ENCODE results near the gene FAM53B. TPM values are rescaled to one million over a fixed set of nuclear protein-coding genes. Genes with fewer than 3 reads are reported as not detected.
A peak's percentile ranks its signal among the peaks of the same experiment; 100 is the strongest.

The FAM53B gene
- total RNA-seq, 2 donors from 2014 or later = 43.3 to 45.2 TPM

GRCh38 chr10:124745673-124746072 lies 1.5 kb upstream of the FAM53B start:
- Histone ChIP-seq H3K27me3 (no peaks in the 10 kb centered on the region), H3K4me3 (no peak overlapping the region), H3K36me3 (no peaks in the 10 kb centered on the region), H3K9ac (ENCODE audit: low read depth in 2 of 2, low read length in 2 of 2) (peak overlapping the region in 1 of 2 donors; percentile 66), H3K27ac (peak overlapping the region; percentile 83), H3K4me1 (peaks cover 31% of the 10 kb centered on the region), H3K9me3 (no peaks in the 10 kb centered on the region)
- peak; percentile 31 for TF ChIP-seq CTCF (IDR thresholded peaks at IDR 0.05)
- peak; percentile 35 for DNase-seq
- intact Hi-C loops (cut with DNase I) = no loop called here

GRCh38 chr10:124745252-124745651 lies 1.1 kb upstream of the FAM53B start:
- Histone ChIP-seq H3K27me3 (no peaks in the 10 kb centered on the region), H3K27ac (peak overlapping the region; percentile 83), H3K4me1 (peaks cover 32% of the 10 kb centered on the region), H3K9me3 (no peaks in the 10 kb centered on the region), H3K4me3 (no peak overlapping the region), H3K36me3 (no peaks in the 10 kb centered on the region), H3K9ac (ENCODE audit: low read depth in 2 of 2, low read length in 2 of 2) (peak overlapping the region in 1 of 2 donors; percentile 66)
- no peak for TF ChIP-seq CTCF (IDR thresholded peaks at IDR 0.05)
- DNase-seq = no peak
- intact Hi-C loops (cut with DNase I) = no loop called here

GRCh38 chr10:124743191-124744101 lies 732 bp downstream of the FAM53B start:
- peaks cover 33% of the 10 kb centered on the region for H3K4me1 ChIP-seq
- TF ChIP-seq CTCF (IDR thresholded peaks at IDR 0.05) = no peak
- H3K27me3 ChIP-seq = no peaks in the 10 kb centered on the region
- H3K4me3 ChIP-seq = peak overlapping the region; percentile 65
- no peaks in the 10 kb centered on the region for H3K36me3 ChIP-seq
- H3K27ac ChIP-seq = peak overlapping the region; percentile 71
- DNase-seq = peak; percentile 48
- no peaks in the 10 kb centered on the region for H3K9me3 ChIP-seq
- intact Hi-C loops (cut with DNase I) = loop anchor here (2.0 to 5.0 kb wide), 3 partner anchors 96 to 213 kb away; no protein-coding TSS in a partner anchor
- H3K9ac ChIP-seq (ENCODE audit: low read depth in 2 of 2, low read length in 2 of 2) = peak overlapping the region; percentile 71 to 72

GRCh38 chr10:124742413-124743190 lies 1.6 kb downstream of the FAM53B start:
- Histone ChIP-seq H3K9ac (ENCODE audit: low read depth in 2 of 2, low read length in 2 of 2) (peak overlapping the region; percentile 71 to 72), H3K27me3 (no peaks in the 10 kb centered on the region), H3K36me3 (no peaks in the 10 kb centered on the region), H3K4me3 (peak overlapping the region; percentile 65), H3K27ac (peak overlapping the region; percentile 71), H3K4me1 (peaks cover 33% of the 10 kb centered on the region), H3K9me3 (no peaks in the 10 kb centered on the region)
- TF ChIP-seq CTCF (IDR thresholded peaks at IDR 0.05) = no peak
- DNase-seq = peak; percentile 61
- intact Hi-C loops (cut with DNase I) = loop anchor here (2.0 to 5.0 kb wide), 3 partner anchors 95 to 212 kb away; no protein-coding TSS in a partner anchor

- peak overlapping the region; percentile 71 for H3K27ac ChIP-seq
- intact Hi-C loops (cut with DNase I) = loop anchor here (2.0 to 5.0 kb wide), 3 partner anchors 95 to 211 kb away; no protein-coding TSS in a partner anchor
- H3K27me3 ChIP-seq = no peaks in the 10 kb centered on the region
- no peaks in the 10 kb centered on the region for H3K36me3 ChIP-seq
- H3K9me3 ChIP-seq = no peaks in the 10 kb centered on the region
- TF ChIP-seq CTCF (IDR thresholded peaks at IDR 0.05) = no peak
- peak overlapping the region; percentile 65 for H3K4me3 ChIP-seq
- DNase-seq = no peak
- peaks cover 39% of the 10 kb centered on the region for H3K4me1 ChIP-seq
- peak overlapping the region; percentile 1 to 72 for H3K9ac ChIP-seq (ENCODE audit: low read depth in 2 of 2, low read length in 2 of 2)
These were observed 2.2 kb downstream of the FAM53B start for GRCh38 chr10:124741922-124742412.

Data from colonic mucosa (tissue), 4 donors.